ENCODE results near the gene A2M.

The A2M gene

DNA sequence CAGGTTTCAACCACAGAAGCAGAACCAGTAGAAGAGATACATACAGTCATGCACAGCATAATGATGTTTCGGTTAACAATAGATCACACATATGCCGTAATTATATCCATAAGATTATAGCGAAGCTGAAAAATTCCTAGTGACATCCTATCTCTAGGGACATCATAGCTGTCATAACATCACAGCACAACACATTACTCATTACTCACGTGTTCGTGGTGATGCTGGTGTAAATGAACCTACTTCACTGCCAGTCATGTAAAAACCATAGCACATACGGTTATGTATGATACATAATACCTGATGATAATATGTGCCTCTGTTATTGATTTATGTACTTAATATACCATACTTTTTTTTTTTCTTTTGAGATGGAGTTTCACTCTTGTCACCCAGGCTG, 81.6 kb downstream of the A2M start:
- no peak for TF ChIP-seq ZNF274 (IDR thresholded peaks at IDR 0.05; ENCODE audit: low read depth, low read length)
- H3K4me3 ChIP-seq (ENCODE audit: low read length), result no peak overlapping the region

DNA sequence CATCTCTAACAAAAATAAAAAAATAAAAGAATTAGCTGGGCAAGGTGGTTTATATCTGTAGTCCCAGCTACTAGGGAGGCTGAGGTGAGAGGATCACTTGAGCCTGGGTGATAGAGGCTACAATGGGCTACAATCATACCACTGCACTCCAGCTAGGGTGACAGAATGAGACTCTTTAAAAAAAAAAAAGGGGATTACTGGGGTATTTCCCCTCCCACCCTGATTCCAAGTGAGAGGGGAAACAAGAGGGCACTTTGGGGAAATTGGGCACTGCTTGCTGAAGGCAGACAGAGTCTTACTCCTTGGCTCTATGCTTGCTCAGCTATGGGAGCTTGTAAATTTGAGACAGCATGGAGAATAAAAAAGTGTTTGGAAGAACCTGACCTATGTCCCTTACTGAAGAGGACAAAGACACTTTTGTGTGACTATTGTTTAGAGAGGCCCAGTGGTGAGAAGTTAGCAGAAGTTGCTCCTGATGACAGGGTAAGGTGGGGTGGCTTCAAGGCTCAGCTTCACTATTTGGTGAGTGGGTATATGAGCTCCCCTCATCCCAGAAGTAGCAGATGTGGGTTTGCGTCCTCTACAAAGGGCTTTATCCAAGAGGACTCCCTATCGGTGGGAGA, 82.3 kb downstream of the A2M start:
- no peak for TF ChIP-seq ZNF274 (IDR thresholded peaks at IDR 0.05; ENCODE audit: low read depth, low read length)
- no peak overlapping the region for H3K4me3 ChIP-seq (ENCODE audit: low read length)

DNA sequence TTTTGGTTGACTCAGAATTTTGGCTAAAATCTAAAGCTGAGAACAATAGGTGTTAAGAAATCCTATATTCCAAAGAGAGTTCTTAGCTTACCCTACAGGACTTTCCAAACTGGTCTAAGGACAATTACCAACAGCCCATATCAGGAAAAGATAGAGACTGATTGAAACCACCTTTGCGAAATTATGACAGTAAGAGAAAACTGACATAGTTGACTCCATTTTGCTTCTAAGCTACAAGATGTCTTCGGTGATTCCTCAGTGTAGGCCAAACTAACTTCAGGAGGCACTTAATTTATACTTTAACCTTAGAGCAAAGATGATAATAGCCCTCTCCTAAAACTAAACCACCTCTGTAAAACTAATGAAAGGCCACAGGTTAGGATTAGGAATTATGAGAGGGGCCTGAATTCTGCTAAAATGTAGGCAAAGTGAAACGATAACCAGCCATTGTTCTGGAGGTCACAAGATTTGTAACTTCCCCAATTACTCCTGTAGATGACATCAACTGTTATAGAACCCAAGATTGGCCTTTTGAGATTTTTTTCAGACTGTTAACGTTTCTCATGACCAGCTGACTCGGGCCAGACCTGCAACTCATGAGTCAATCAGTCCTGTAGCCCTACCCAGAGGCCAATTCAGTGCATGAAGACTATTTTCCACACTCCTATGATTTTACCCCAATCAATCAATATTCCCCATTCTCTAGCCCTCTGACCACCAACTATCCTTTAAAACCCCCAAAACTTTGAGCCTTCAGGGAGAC, 83.3 kb downstream of the A2M start:
- TF ChIP-seq ZNF274 (IDR thresholded peaks at IDR 0.05; ENCODE audit: low read depth, low read length), result no peak
- H3K4me3 ChIP-seq (ENCODE audit: low read length), result no peak overlapping the region

DNA sequence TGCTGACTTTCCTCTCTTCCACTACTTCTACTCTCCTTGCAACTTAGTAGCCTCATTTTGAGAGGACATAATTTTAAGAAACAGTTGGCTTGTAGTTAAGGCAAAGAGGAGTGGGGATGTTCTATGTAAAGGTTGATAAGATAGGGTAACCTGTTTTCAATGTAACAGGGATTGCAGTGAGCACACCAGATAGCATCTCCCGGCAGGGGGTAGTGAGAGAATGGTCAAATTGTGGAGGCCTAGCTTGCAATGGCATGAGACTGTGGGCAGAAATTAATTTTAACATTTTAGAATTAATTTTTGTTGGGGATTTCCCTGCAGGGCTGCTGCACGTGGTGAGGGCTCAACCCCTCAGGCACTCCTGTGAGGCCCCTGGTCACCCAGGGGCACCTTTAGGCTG, 84.9 kb downstream of the A2M start:
- no peak for TF ChIP-seq ZNF274 (IDR thresholded peaks at IDR 0.05; ENCODE audit: low read depth, low read length)
- H3K4me3 ChIP-seq (ENCODE audit: low read length), result no peak overlapping the region

DNA sequence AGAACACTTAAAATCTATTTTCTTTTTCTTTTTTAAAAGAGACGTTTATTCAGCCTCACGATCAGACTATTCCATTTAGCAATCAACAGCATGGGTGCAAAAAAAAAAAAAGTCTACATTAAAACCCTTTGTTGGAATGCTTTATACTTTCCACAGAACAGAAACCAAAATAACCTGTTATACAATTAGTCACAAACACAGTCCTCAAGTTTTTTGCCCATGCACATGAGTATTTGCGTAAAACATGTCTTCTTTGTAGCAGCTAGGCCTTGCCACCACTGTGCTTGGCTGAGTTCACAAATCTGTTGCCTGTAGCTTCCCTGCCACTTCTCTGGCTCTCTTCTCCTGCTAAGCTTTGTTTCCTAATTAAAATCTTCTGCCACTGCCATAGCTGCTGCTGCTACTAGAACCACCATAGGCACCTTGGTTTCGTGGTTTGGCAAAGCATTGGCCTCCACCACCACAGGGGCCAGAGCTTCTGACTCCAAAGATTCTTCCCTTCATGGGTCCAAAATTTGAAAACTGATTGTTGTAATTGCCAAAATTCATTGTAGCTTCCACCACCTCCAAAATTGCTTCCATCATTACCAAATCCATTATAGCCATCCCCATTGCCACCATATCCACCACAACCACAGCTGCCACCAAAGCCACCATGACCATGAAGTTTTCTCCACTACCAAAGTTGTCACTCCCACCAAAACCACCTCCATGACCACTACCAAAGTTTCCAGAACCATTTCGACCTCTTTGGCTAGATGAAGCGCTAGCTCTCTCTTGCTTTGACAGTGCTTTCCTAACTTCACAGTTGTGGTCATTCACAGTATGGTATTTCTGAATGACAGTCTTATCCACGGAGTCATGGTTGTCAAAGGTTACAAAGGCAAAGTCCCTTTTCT, 88.3 kb downstream of the A2M start:
- H3K4me3 ChIP-seq (ENCODE audit: low read length), result no peak overlapping the region
- no peak for TF ChIP-seq ZNF274 (IDR thresholded peaks at IDR 0.05; ENCODE audit: low read depth, low read length)

DNA sequence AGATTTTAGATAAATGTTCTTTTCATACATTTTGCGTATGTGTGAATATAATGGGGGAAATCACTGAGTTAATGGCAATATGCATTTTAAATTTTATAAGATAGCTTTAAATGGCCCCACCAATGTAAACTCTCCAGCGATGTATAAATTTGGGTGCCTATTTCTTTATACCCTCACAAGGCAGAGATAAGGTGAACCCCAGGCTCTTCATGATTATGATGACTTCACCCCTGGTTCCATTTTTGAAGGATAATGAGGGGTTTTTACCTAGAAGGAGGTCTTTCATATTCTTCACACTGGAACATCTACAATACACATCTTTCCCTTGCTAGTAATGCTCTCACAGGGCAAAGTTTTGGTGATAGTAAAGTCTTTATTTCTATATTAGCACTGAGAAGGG, 91.2 kb downstream of the A2M start:
- no peak overlapping the region for H3K4me3 ChIP-seq (ENCODE audit: low read length)
- TF ChIP-seq ZNF274 (IDR thresholded peaks at IDR 0.05; ENCODE audit: low read depth, low read length), result no peak

DNA sequence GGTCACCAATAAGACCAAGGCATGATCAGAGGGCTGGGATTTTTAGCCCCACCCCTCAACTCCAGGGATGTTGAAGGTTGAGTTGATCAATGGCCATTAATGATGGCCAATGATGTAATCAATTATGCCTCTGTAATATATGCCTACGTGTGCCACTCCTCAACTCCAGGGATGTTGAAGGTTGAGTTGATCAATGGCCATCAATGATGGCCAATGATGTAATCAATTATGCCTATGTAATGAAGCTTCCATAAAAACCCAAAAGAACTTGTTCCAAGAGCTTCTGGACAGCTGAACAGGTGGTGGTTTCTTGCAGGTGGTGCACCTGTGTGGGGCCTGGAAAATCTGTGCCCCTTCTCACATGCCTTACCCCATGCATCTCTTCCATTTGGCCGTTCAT, 93.1 kb downstream of the A2M start:
- TF ChIP-seq ZNF274 (IDR thresholded peaks at IDR 0.05; ENCODE audit: low read depth, low read length), result no peak

More for the DNA sequence above, 93.1 kb downstream of the A2M start:
- H3K4me3 ChIP-seq (ENCODE audit: low read length), result no peak overlapping the region
